Chondrocyte (in vitro differentiated cells): ENCODE results near the gene STARD8. TPM values are rescaled to one million over a fixed set of nuclear protein-coding genes. Genes with fewer than 3 reads are reported as not detected.
"Not testable (repeated sequence)": the region's sequence is repeated elsewhere in the genome, so short reads cannot be mapped to it uniquely, and the experiment has no call there.

Experiments used
- DNase-seq: peaks from one replicate; pipeline ENCODE4 v3.0.0; 2021; ENCODE audit warnings: mixed read lengths, low spot score
- H3K27ac Mint-ChIP-seq: one replicate; pipeline ENCODE4 v1.8.0; 2021; ENCODE audit warnings: mild to moderate bottlenecking, moderate library complexity, mixed read lengths; ENCODE audit not compliant: unreplicated experiment
- H3K27me3 Mint-ChIP-seq: 2 replicates; pipeline ENCODE4 v1.8.0; 2021; ENCODE audit warnings: low read depth, mixed read lengths
- H3K36me3 Mint-ChIP-seq: 2 replicates; pipeline ENCODE4 v1.8.0; 2021; ENCODE audit warnings: low read depth, mixed read lengths
- H3K4me1 Mint-ChIP-seq: 2 replicates; pipeline ENCODE4 v1.8.0; 2021; ENCODE audit warnings: low read depth, mild to moderate bottlenecking, mixed read lengths
- H3K4me3 Mint-ChIP-seq: one replicate; pipeline ENCODE4 v1.8.0; 2021; ENCODE audit warnings: mild to moderate bottlenecking, moderate library complexity, mixed read lengths; ENCODE audit not compliant: unreplicated experiment
- H3K9me3 Mint-ChIP-seq: 2 replicates; pipeline ENCODE4 v1.8.0; 2021; ENCODE audit warnings: low read depth, mixed read lengths
- total RNA-seq: library from RNA; stranded (reverse); gene quantifications from 3 replicates; pipeline ENCODE4 v1.2.1, GENCODE V29; 2021
- TF ChIP-seq, protein P1 (sequence below): fragments of 200-600 bp; sonication (generic); IDR thresholded peaks from 2 replicates; pipeline ENCODE4 v1.5.0; 2021; ENCODE audit warnings: antibody characterized with exemption, mild to moderate bottlenecking, moderate library complexity

STARD8 gene
- total RNA-seq, 1 donor from 2014 or later: 0.37 TPM

DNA sequence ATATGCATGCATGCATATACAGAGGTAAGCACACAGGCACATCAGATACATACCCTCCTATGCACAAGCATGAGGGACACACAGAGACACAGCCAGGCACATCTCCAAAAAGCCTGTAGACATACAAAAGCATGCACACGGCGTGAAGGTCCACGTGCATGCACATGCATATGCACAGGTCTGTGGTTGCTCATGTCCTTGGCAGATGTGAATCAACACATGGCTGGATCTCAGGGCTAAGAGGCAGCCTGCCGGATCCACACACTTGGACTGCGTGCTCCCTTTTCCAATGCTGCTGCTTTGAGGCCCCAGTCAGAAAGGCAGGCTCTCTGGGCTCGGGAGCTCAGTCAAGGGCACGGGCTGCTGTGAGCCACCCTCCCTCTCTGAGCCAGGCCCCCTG, 3.6 kb downstream of the STARD8 start:
- Mint-ChIP-seq H3K9me3 (peaks cover 3% of the 10 kb centered on the region), H3K4me3 (no peak overlapping the region), H3K27me3 (no peaks in the 10 kb centered on the region), H3K4me1 (peaks cover 5% of the 10 kb centered on the region), H3K27ac (no peak overlapping the region), H3K36me3 (no peaks in the 10 kb centered on the region)
- TF ChIP-seq, protein P1, sequence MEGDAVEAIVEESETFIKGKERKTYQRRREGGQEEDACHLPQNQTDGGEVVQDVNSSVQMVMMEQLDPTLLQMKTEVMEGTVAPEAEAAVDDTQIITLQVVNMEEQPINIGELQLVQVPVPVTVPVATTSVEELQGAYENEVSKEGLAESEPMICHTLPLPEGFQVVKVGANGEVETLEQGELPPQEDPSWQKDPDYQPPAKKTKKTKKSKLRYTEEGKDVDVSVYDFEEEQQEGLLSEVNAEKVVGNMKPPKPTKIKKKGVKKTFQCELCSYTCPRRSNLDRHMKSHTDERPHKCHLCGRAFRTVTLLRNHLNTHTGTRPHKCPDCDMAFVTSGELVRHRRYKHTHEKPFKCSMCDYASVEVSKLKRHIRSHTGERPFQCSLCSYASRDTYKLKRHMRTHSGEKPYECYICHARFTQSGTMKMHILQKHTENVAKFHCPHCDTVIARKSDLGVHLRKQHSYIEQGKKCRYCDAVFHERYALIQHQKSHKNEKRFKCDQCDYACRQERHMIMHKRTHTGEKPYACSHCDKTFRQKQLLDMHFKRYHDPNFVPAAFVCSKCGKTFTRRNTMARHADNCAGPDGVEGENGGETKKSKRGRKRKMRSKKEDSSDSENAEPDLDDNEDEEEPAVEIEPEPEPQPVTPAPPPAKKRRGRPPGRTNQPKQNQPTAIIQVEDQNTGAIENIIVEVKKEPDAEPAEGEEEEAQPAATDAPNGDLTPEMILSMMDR: no peak
- no peak for DNase-seq

DNA sequence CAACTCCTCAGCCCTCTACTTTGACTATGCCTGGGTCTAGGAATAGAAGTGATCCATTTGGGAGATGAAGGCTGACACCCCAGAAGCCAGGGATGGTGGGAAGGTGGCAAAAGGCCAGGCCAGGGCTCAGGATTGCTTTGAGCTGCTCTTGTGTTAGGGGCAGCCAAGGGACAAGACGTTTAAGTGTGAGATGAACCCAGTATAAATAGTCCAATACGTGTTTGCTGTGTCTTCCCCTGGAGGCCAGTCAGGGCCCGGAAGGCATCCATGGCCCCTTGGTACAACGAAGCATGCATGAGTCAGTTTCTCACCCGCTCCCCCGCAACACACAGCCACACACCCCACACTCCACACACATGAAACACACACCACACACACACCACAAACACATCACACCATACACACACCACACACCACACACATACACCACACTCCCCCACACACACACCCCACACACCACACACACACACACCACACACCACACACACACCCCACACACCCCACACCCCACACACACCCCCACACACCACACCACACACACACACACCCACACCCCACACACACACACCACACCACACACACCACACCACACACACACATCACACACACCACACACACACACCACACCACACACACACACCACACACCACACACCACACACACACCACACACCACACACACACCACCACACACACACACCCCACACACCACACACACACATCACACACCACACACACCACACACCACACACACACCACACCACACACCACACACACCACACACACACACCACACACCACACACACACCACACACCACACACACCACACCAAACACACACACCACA, 5.1 kb downstream of the STARD8 start:
- peaks cover 5% of the 10 kb centered on the region for H3K4me1 Mint-ChIP-seq
- TF ChIP-seq, protein P1: no peak

DNA sequence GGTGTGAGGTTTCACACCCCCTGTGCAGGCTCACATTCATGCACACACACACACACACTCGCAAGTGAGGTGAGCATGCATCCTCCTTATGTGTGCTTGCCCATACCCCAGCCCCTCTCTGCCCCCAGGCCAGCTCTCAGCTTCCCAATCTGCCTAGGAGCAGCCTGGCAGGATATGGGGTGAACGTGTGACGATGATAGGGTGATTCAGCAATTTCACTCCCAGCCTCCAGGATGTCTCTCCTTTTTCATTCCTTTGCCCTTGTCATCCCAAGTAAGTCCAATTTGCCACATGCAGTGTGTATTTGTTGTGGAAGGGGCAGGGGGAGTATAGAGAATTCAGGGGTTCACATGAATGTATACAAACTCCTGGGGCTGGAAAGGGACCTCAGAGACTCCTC, 7.2 kb downstream of the STARD8 start:
- Mint-ChIP-seq H3K36me3 (no peaks in the 10 kb centered on the region), H3K27ac (no peak overlapping the region), H3K9me3 (peaks cover 3% of the 10 kb centered on the region), H3K27me3 (no peaks in the 10 kb centered on the region), H3K4me1 (no peaks in the 10 kb centered on the region), H3K4me3 (no peak overlapping the region)
- DNase-seq: no peak
- TF ChIP-seq, protein P1: no peak

More for the DNA sequence above, 5.1 kb downstream of the STARD8 start:
- no peaks in the 10 kb centered on the region for H3K36me3 Mint-ChIP-seq
- no peak for DNase-seq
- H3K27me3 Mint-ChIP-seq: no peaks in the 10 kb centered on the region
- no peak overlapping the region for H3K4me3 Mint-ChIP-seq
- no peak overlapping the region for H3K27ac Mint-ChIP-seq
- peaks cover 3% of the 10 kb centered on the region for H3K9me3 Mint-ChIP-seq

DNA sequence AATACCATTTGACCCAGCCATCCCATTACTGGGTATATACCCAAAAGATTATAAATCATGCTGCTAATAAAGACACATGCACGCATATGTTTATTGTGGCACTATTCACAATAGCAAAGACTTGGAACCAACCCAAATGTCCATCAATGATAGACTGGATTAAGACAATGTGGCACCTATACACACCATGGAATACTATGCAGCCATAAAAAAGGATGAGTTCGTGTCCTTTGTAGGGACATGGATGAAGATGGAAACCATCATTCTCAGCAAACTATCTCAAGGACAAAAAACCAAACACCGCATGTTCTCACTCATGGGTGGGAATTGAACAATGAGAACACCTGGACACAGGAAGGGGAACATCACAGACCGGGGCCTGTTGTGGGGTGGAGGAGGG, 9.0 kb downstream of the STARD8 start:
- H3K9me3 Mint-ChIP-seq, H3K27ac Mint-ChIP-seq, H3K36me3 Mint-ChIP-seq, H3K27me3 Mint-ChIP-seq, DNase-seq, H3K4me3 Mint-ChIP-seq, H3K4me1 Mint-ChIP-seq: not testable (repeated sequence)

DNA sequence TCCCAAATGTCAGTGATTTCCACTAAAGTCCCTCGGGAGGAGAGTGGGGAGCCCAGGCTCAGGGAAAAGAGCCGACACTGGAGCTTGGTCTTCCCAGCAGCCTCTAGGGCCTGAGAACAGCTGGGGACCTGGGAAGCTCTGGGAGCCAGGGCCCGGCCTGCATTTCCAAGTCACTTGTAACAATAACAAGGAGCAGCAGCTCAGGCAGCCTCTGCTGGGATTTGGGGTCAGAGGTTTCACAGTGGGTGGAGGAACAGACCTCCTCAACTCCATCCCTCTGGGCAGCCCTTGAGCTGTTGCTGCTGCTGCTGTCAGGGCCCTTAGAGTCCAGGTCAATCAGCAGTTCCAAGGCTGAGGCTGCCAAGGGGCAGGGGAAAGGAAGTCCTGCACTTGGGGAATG, 11.1 kb downstream of the STARD8 start:
- H3K27me3 Mint-ChIP-seq: no peaks in the 10 kb centered on the region
- H3K36me3 Mint-ChIP-seq: no peaks in the 10 kb centered on the region
- TF ChIP-seq, protein P1: no peak
- peaks cover 13% of the 10 kb centered on the region for H3K9me3 Mint-ChIP-seq
- H3K4me3 Mint-ChIP-seq: no peak overlapping the region
- no peaks in the 10 kb centered on the region for H3K4me1 Mint-ChIP-seq
- no peak overlapping the region for H3K27ac Mint-ChIP-seq
- DNase-seq: no peak

DNA sequence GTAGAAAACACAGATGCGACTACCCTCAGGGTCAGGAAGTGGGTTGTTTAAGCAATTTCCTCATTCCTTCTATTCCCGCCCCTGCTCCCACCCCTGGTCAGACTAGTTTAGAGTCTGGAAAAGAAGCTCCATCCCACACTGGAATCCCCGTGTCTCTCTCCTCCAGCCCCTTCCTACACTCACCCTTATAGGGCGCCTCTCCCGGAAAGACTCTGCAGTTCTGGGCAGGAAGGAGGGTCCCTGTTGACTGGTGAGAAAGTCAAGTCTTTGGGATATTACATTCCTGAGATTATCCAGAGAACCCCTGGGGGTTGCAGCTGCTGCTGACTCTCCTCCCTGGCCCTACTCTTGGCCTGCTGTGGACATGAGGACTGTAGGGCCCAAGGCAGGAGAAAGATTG, 11.9 kb downstream of the STARD8 start:
- Mint-ChIP-seq H3K4me3 (no peak overlapping the region), H3K4me1 (no peaks in the 10 kb centered on the region), H3K27me3 (no peaks in the 10 kb centered on the region), H3K27ac (no peak overlapping the region), H3K36me3 (no peaks in the 10 kb centered on the region), H3K9me3 (peaks cover 14% of the 10 kb centered on the region)
- TF ChIP-seq, protein P1: no peak
- DNase-seq: no peak
